ENCODE results near the gene DCAF8.

The DCAF8 gene

DNA sequence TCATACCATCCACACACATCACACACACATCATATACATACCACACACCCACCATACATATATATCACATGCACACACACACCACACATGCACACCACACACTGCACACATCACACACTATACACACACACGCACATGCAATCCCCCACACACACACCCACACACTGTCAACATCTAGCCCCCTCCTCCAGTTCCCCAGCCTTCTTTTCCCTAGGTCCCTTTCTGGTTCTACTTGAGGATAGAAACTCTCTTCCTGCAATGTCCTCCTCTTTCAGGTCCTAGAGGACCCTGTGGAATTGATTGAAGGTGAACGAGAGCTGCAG, 67.7 kb downstream of the DCAF8 start:
- no peak overlapping the region for H3K4me2 ChIP-seq
- no peaks in the 10 kb centered on the region for H3K36me3 ChIP-seq
- H3K4me1 ChIP-seq, result no peaks in the 10 kb centered on the region; the same call in 1 of the 2 replicates
- no peak overlapping the region for H3K4me3 ChIP-seq
- H3K9me3 ChIP-seq, result no peaks in the 10 kb centered on the region
- H4K20me1 ChIP-seq, result no peaks in the 10 kb centered on the region
- H3K27me3 ChIP-seq, result no peaks in the 10 kb centered on the region
- H3K9ac ChIP-seq, result no peak overlapping the region
- no peak overlapping the region for H3K27ac ChIP-seq
- TF ChIP-seq Cebpa-rat (IDR thresholded peaks at IDR 0.05), result no peak

DNA sequence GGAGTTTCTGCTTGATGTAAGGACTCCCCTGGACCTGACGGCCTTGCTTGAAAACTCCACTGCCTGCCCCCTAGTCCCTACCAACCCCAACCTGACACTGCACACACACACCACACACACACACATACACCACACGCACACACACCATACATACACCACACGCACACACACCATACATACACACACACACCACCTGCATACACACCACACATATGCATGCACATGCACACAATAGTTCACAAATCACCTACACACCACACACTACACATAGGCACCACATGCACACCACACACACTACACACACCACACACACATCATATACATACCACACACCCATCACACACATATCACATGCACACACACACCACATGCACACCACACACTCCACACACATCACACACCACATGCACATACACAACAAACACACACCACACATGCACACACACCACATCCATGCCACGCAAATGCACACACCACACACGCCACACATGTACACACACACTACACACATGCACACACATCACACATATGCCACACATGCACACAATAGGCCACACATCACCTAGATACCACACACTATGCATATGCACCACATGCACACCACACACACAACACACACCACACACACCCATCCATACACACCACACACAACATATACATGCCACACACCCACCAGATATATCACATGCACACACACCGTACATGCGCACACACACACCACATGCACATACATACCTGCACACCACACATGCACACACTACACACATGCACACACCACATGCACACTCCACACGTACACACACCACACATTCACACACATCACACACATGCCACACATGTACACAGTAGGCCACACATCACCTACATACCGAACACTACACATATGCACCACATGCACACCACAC, 68.3 kb downstream of the DCAF8 start:
- TF ChIP-seq Cebpa-rat (IDR thresholded peaks at IDR 0.05), result no peak
- H3K27ac ChIP-seq, result no peak overlapping the region
- H3K9me3 ChIP-seq, result no peaks in the 10 kb centered on the region
- no peak overlapping the region for H3K4me3 ChIP-seq
- H3K9ac ChIP-seq, result no peak overlapping the region
- H3K4me1 ChIP-seq, result no peaks in the 10 kb centered on the region; the same call in 1 of the 2 replicates
- no peaks in the 10 kb centered on the region for H3K27me3 ChIP-seq
- no peak overlapping the region for H3K4me2 ChIP-seq
- H4K20me1 ChIP-seq, result no peaks in the 10 kb centered on the region
- no peaks in the 10 kb centered on the region for H3K36me3 ChIP-seq

DNA sequence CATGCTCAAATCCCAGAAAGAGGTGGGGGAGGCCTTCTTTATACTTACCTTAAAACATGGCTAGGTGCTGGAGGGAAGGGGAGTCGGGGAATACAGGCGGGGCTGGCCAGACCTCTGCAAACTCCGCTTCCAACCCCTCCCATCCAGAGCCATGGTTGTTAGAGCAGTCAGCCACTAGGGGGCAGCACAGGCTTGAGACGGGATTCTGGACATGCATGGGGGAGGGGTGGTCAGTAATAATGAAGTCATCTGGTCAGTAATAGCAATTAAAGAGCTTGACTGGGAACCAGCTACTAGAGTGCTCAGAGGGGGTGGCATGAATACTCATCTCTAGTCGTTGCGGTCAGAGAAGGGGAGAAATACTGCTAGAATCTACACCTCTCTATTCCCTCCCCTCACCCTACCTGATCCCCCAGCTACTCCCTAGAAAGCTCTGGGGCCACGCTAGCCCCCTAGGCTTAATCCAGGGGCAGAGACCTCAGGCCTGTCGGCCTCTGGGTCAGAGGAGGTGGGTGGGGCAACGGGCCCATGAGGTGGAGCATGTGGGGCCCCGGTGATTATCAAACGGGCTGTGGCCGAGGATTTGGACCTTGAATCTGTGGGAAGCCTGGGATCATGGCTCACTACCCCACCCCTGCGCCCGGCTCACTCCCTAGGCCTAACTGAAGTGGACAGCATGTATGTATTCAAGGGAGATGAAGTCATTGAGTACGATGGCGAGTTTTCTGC, 69.1 kb downstream of the DCAF8 start:
- Histone ChIP-seq H4K20me1 (no peaks in the 10 kb centered on the region), H3K36me3 (no peaks in the 10 kb centered on the region), H3K4me1 (no peaks in the 10 kb centered on the region; the same call in 1 of the 2 replicates), H3K4me3 (no peak overlapping the region), H3K4me2 (peak overlapping the region; percentile 20), H3K27me3 (no peaks in the 10 kb centered on the region), H3K27ac (no peak overlapping the region), H3K9me3 (no peaks in the 10 kb centered on the region), H3K9ac (no peak overlapping the region)
- no peak for TF ChIP-seq Cebpa-rat (IDR thresholded peaks at IDR 0.05)

DNA sequence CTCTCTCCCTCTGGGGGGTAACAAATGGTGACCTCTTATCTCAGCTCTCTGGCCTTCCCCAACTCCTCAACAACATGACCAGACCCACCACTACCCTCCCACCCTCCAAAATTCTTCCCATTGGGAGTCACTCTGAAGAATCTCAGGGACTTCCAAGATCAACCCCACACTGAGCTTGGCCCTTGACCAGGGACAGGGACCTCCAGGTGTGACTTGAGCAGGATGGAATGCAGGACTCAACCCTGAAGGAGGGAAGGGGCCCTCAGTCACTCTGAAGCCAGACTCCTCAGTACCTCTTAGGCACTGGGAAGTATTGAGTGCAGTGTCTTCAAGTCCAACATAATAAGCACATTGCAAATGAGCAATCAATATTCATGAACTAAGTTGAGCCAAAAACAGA, 70.1 kb downstream of the DCAF8 start:
- Histone ChIP-seq H3K27ac (no peak overlapping the region), H3K4me2 (no peak overlapping the region)

DNA sequence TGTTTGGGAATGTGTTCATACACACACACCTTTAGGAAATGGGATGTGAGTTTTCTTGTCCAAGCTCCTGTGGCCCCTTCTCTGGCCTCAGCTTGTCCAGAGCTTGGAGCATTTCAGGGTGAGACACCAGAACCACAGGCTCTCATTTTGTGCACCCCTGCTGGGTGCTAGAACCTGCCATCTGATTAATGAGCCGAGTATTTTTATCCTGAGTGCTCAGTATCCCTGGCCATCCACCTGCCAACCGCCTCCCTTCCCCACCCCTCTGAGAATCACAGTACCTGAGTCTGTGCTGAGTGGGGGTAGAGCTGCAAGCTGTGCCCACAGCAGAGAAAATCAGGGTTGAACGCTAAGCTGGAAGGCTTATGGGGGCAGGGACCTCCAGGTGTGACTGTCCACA, 70.6 kb downstream of the DCAF8 start:
- Histone ChIP-seq H3K27ac (no peak overlapping the region), H3K36me3 (no peaks in the 10 kb centered on the region), H3K27me3 (no peaks in the 10 kb centered on the region), H3K4me2 (no peak overlapping the region), H3K9me3 (no peaks in the 10 kb centered on the region), H3K4me1 (no peaks in the 10 kb centered on the region; the same call in 1 of the 2 replicates), H4K20me1 (no peaks in the 10 kb centered on the region), H3K4me3 (no peak overlapping the region), H3K9ac (no peak overlapping the region)
- no peak for TF ChIP-seq Cebpa-rat (IDR thresholded peaks at IDR 0.05)

More for the DNA sequence above, 70.1 kb downstream of the DCAF8 start:
- Histone ChIP-seq H3K4me3 (no peak overlapping the region), H4K20me1 (no peaks in the 10 kb centered on the region), H3K27me3 (no peaks in the 10 kb centered on the region), H3K9ac (no peak overlapping the region), H3K4me1 (no peaks in the 10 kb centered on the region; the same call in 1 of the 2 replicates), H3K36me3 (no peaks in the 10 kb centered on the region), H3K9me3 (no peaks in the 10 kb centered on the region)
- TF ChIP-seq Cebpa-rat (IDR thresholded peaks at IDR 0.05), result no peak

DNA sequence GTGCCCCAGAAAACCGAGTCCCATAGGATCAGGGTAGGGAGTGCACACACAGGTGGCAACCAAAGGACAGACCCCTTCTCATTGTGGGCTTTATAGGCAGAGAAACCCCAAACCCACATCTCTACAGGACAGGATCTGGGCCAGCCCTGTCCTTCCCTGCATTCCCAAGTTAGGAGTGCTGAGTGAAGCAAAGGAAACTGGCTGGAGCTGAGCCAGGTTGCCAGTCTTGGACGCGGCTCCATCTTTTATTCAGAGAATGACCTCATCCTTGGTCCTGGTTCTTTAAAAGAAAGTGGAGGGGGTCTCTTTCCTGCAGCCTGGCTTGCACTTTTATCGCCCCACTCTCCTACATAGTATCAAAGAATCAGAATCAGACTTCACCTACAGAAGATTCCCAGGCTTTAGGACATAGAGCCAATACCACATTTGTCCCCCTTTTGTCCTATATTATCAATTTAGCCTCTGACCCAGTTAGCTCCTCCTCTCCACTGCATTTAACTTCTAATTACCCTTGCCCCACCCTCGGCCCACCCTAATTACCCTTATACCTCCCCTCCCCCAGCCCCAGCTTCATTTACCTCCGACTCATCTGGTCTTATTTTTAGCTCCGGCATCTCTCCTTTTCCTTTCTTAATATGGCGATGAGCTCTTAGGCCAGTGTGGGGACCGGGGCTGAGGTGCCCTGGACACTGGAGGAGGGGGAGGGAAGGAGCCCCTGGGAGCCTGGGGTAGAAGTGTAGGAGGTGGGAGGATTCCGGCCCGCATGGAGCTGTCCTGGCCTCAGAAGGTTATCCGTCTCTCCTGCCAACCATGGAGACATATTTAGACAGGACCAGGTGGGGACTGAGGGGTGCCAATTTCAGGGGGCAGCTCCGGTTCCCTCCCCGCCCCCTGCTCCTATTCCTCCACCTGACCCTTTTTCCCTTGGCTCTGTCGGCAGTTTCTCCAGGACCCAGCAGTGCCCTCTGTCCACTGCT, 72.4 kb downstream of the DCAF8 start, which contains the start of gene CASQ1:
TSS of gene CASQ1 (plus strand) at position 927 of the 977 bp plus-strand sequence. CDS start 177 bp downstream, outside the sequence.
- Histone ChIP-seq H3K9me3 (no peaks in the 10 kb centered on the region), H3K27me3 (no peaks in the 10 kb centered on the region), H3K4me1 (no peaks in the 10 kb centered on the region; the same call in 1 of the 2 replicates), H3K27ac (no peak within 1 kb of the TSS), H3K9ac (no peak within 1 kb of the TSS), H3K4me3 (no peak within 1 kb of the TSS), H3K36me3 (no peaks in the 10 kb centered on the region), H3K4me2 (no peak within 1 kb of the TSS), H4K20me1 (no peaks in the 10 kb centered on the region)
- no peak for TF ChIP-seq Cebpa-rat (IDR thresholded peaks at IDR 0.05)

DNA sequence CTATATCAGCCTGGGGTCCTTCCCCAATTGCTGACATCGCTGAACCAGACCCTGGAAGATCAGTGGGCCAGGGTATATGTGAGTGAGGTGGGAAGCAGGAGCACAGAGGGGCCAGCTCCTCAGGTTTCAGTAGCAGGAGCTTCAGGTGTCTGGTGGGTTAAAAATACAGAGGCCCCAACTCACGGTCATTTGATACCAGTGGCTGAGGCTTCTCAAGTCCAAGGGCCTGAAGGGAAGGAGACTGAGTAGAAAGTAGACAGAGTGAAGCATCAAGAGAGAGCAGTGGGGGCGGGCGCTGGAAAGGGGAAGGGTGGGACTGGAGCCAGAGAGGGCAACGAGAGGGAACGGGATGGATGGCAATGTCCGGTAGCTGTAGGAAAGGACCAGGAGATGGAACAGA, 74.0 kb downstream of the DCAF8 start:
- Histone ChIP-seq H3K4me1 (no peaks in the 10 kb centered on the region; the same call in 1 of the 2 replicates), H3K9me3 (no peaks in the 10 kb centered on the region), H3K4me2 (no peak overlapping the region), H3K36me3 (no peaks in the 10 kb centered on the region), H3K4me3 (no peak overlapping the region), H3K9ac (no peak overlapping the region), H3K27me3 (no peaks in the 10 kb centered on the region), H3K27ac (no peak overlapping the region), H4K20me1 (no peaks in the 10 kb centered on the region)
- TF ChIP-seq Cebpa-rat (IDR thresholded peaks at IDR 0.05), result no peak

DNA sequence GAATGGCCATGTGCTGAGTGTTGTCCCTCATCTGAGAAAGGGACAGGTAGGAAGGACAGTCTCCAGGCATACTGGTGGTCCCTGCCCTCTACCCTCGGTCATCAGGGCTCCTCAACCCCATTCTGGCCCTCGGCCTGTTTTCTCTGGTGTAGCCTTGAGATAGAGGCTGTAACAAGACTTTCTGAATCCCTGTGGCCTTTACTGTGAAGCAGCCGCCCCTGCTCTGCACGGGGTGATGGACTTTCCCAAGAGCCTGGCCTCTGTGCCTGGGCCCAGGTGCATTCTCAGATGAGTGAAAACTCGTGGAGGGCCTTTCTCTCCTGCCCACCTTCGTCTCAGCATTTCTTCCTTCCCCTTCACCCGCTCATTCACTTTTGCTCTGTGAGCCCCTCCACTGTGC, 74.9 kb downstream of the DCAF8 start:
- no peak overlapping the region for H3K9ac ChIP-seq
- H3K4me1 ChIP-seq, result no peaks in the 10 kb centered on the region
- no peaks in the 10 kb centered on the region for H3K27me3 ChIP-seq
- no peak overlapping the region for H3K27ac ChIP-seq
- no peak for TF ChIP-seq Cebpa-rat (IDR thresholded peaks at IDR 0.05)
- no peak overlapping the region for H3K4me2 ChIP-seq
- no peak overlapping the region for H3K4me3 ChIP-seq
- H3K36me3 ChIP-seq, result no peaks in the 10 kb centered on the region
- no peaks in the 10 kb centered on the region for H3K9me3 ChIP-seq
- H4K20me1 ChIP-seq, result no peaks in the 10 kb centered on the region

DNA sequence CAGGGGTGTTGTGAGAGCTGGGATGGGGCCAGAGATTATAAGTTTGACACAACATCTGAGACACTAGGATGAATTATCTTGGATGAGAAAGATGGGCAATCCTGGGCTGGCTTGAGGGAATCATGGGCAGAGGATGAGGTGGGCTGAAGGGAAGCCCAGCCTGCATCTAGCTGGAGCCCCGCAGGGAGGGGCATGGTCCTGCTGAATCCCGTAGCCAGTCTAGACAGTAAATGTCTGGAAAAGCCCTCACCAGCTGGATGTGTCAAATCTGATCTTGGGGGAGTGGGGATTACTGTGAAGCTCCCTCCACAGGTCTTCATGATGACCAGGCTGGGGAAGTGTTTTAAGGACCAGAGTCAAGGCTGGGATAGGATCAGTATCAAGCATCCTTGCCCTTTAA, 75.6 kb downstream of the DCAF8 start:
- H3K27ac ChIP-seq, result no peak overlapping the region
- H3K4me3 ChIP-seq, result no peak overlapping the region
- no peak overlapping the region for H3K9ac ChIP-seq
- H3K36me3 ChIP-seq, result no peaks in the 10 kb centered on the region
- TF ChIP-seq Cebpa-rat (IDR thresholded peaks at IDR 0.05), result no peak
- H3K9me3 ChIP-seq, result no peaks in the 10 kb centered on the region
- H3K27me3 ChIP-seq, result no peaks in the 10 kb centered on the region
- no peaks in the 10 kb centered on the region for H4K20me1 ChIP-seq
- H3K4me1 ChIP-seq, result no peaks in the 10 kb centered on the region
- no peak overlapping the region for H3K4me2 ChIP-seq

Measured in BLaER1 (cell line).